Measurements from ENCODE around the gene LCN2.

Gene LCN2

GRCh38 chr9:128162215-128163026 is 13.2 kb downstream of the LCN2 start:
- no peak for FAIRE-seq
- no peak for DNase-seq (ENCODE audit: insufficient read length, low spot score)
- TF ChIP-seq CTCF (IDR thresholded peaks at IDR 0.05; ENCODE audit: insufficient read depth, missing control alignments): no peak

DNA sequence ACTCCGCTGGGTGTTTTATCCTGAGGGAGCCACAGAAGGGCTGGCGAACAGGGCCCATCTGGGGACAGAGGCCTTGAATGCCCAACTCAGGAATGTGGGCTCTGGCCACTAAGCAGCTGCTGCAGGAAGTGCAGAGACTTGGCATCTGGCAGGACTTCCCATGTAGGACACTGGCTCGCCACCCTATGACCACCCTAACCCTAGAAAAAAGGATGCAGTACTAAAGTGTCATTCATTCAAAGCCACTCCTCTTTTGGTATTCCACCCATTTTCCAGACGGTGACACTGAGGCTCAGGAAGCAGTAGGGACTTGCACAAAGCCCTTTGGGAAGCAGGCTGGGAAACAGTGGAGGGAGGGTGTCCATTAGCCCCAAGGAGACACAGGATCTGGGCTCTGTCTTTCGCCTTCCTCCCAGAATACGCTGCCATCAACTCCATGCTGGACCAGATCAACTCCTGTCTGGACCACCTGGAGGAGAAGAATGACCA is 13.8 kb downstream of the LCN2 start:
- no peak for FAIRE-seq
- no peak for DNase-seq (ENCODE audit: insufficient read length, low spot score)
- TF ChIP-seq CTCF (IDR thresholded peaks at IDR 0.05; ENCODE audit: insufficient read depth, missing control alignments): no peak

GRCh38 chr9:128163523-128164306 is 14.5 kb downstream of the LCN2 start:
- no peak for TF ChIP-seq CTCF (IDR thresholded peaks at IDR 0.05; ENCODE audit: insufficient read depth, missing control alignments)
- FAIRE-seq: no peak

GRCh38 chr9:128164307-128164885 is 15.1 kb downstream of the LCN2 start:
- no peak for TF ChIP-seq CTCF (IDR thresholded peaks at IDR 0.05; ENCODE audit: insufficient read depth, missing control alignments)
- FAIRE-seq: no peak
- DNase-seq (ENCODE audit: insufficient read length, low spot score): no peak

More at GRCh38 chr9:128163523-128164306, 14.5 kb downstream of the LCN2 start:
- DNase-seq (ENCODE audit: insufficient read length, low spot score): no peak

GRCh38 chr9:128166169-128166568 is 16.9 kb downstream of the LCN2 start:
- FAIRE-seq (no peak), DNase-seq (ENCODE audit: insufficient read length, low spot score) (no peak)
- TF ChIP-seq CTCF (IDR thresholded peaks at IDR 0.05; ENCODE audit: insufficient read depth, missing control alignments): no peak

DNA sequence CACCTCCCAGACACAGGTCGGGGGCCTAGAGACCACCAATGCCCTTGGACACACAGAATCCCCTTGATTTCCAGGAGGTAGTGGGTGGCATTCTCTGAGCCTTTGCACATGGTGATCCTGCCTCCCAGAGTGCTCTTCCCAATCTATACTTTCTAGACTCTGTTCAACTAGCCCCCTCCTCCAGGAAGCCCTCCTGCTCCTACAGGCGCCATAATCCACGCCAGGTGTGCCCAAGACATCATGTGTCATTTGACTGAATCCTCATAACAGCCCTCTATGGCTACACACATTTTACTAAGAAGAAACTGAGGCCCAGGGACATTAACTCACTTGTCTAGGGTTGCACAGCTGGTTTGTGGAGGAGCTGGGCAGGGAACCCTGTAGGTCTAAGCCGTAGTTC is 18.0 kb downstream of the LCN2 start:
- no peak for TF ChIP-seq CTCF (IDR thresholded peaks at IDR 0.05; ENCODE audit: insufficient read depth, missing control alignments)
- no peak for DNase-seq (ENCODE audit: insufficient read length, low spot score)
- FAIRE-seq: no peak

Data from D721Med (cell line).